Measurements from ENCODE around the gene CIAO2B.
"Not testable (repeated sequence)": the region's sequence is repeated elsewhere in the genome, so short reads cannot be mapped to it uniquely, and the experiment has no call there.

CIAO2B gene

DNA sequence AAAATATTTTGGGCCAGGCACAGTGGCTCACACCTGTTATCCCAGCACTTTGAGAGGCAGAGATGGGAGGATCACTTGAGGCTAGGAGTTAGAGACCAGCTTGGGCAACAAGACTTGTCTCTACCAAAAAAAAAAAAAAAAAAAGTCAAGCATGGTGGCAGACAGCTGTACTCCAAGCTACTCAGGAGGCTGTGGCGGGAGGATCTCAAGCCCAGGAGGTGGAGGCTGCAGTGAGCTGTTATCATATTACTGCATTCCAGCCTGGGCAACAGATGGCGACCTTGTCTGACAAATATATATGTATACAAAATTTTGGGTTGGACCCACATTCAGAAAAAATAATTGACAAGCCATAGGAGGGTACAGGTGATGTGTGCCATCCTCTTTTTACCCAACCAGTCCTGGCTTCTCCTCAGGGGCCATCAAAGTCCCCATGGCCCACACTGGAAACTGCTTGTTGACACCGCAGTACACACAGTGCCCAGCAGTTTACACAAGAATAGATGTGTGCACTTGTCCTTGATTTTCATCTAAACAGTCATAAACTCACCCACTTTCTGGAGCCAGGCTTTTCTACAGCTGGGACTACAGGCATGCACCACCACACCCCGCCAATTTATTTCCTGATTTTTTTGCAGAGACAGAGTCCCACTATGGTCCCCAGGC lies 2.8 kb upstream of the CIAO2B start:
- no peak for DNase-seq (ENCODE audit: low read depth in 2 of 2)

DNA sequence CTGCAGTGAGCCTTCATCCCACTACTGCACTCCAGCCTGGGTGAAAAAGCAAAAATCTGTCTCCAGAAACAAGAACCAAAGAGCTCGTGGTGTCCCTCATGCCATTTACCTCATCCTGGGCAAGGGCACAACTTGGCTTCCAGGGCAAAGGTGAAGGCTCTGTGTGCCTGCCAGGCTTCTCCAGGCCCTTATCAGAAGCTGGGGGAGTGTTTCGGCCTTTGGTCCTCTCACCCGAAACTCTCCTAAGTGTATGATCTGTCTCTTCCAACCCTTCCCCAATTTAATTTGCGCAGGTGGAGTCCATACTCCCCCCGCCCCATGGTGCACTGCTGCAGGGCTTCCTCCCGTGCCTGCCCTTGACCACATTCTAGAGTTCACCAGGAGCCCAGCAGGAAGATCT lies 2.3 kb upstream of the CIAO2B start:
- no peak for DNase-seq (ENCODE audit: low read depth in 2 of 2)

GRCh38 chr16:66935314-66936011 lies 1.3 kb upstream of the CIAO2B start, which contains the start of gene CES2:
CES2 (plus strand) TSS chr16:66935516; CDS start chr16:66935636, 120 bp downstream.
- DNase-seq (ENCODE audit: low read depth in 2 of 2) = no peak

DNA sequence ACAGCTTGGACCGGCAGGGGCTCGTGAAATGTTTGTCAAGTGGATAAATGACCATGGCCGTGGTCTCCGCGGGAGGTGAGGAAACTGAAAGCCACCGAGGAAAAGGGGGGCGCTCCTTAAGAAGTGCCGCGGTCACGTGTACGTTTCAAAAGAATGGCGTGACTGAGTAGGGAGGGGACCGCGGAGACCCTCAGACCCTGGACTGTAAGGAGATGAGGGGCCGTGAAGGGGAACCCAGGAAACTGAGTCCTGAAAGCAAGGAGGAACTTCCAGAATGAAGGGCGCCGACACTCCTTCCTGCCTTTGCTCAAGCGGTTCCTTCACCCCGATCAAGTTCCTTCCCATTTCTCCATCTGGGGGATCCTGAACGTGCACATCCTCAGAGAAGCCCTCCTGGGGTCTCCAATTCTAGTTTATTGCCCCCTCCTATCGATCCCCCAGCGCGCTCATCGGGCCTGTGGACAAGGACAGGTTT lies 674 bp upstream of the CIAO2B start:
- not testable (repeated sequence) for DNase-seq (ENCODE audit: low read depth in 2 of 2)

- no peak for DNase-seq (ENCODE audit: low read depth in 2 of 2)
These were observed 445 bp downstream of the CIAO2B start for GRCh38 chr16:66933776-66934137.

GRCh38 chr16:66932076-66932475 lies 2.1 kb downstream of the CIAO2B start:
- no peak for DNase-seq (ENCODE audit: low read depth in 2 of 2)

DNA sequence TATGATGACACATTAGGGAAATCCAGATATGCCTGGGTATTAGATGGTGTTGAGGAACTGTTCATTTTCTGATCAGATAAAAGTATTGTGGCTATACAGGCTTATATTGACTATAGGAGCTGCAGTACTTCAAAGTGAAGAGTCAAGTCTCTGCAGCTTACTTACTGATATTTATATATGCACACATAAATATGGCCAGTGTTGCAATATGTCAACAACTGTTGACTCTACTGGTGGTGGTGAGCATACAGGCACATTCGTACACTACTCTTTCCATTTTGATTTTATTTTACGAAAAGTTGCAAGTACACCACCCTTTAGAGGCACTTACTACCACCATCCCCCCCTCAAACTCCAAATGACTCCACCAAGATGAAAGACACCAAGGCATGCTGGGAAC lies 2.5 kb downstream of the CIAO2B start:
- DNase-seq (ENCODE audit: low read depth in 2 of 2) = no peak

GRCh38 chr16:66930189-66930588 lies 4.0 kb downstream of the CIAO2B start:
- no peak for DNase-seq (ENCODE audit: low read depth in 2 of 2)

- DNase-seq (ENCODE audit: low read depth in 2 of 2) = no peak
These were observed 5.4 kb downstream of the CIAO2B start for GRCh38 chr16:66928702-66929388.

DNA sequence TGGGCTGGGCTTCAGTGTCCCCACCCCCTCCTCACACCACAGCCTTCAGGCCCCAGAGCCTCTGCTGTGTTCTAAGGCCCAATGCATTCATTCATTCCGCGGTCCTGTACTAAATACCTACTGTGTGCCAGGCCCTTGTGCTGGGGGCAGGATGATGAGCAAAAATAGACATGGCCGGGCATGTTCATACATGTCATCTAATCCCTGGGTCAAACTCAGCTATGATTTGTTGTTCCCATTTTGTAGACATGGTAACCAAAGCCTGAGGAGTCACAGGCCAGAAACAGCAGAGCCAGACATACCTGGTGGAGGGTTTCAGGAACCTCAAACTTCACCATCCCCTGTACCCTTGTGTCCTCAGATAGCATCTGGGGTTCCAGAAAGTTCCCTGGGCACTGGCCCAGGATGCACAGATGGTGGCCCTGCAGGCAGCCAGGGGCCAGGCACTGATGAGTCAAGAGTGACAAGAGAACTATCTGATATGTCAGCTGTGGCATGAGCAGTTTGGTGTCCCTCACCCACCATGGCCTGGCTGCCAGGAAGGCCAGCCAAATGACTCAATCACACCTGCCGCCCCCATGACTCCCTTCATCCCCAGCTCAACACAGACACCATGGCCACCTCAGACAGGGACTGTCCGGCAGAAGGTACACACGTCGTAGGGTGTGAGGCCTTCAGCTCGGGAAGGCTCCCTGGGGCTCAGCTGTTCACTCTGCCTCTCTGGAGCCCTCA lies 6.1 kb downstream of the CIAO2B start:
- no peak for DNase-seq (ENCODE audit: low read depth in 2 of 2)

DNA sequence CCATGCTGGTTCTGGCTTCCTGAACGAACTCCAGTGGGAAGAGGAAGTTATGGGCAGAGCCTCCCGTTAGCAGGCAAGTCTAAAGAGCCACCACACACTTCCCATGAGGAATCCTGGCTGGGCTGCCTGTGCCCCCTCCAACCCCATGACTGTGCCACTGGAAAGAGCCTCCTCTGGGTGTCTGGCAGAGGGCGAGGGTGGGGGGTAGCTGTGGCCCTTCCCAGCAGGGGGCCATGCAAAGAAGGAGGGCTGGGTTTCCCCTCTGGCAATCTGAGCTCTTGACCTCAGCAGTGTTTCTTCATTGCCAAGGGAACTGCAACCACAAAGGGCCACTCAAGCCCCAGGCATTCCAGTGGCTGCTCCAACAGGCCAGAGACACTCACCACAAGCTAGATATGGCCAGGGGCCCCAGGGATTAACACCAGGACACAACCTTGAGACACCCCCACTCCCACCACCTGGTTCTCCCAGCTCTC lies 7.2 kb downstream of the CIAO2B start:
- DNase-seq (ENCODE audit: low read depth in 2 of 2) = peak in 1 of 2 experiments; percentile 8

DNA sequence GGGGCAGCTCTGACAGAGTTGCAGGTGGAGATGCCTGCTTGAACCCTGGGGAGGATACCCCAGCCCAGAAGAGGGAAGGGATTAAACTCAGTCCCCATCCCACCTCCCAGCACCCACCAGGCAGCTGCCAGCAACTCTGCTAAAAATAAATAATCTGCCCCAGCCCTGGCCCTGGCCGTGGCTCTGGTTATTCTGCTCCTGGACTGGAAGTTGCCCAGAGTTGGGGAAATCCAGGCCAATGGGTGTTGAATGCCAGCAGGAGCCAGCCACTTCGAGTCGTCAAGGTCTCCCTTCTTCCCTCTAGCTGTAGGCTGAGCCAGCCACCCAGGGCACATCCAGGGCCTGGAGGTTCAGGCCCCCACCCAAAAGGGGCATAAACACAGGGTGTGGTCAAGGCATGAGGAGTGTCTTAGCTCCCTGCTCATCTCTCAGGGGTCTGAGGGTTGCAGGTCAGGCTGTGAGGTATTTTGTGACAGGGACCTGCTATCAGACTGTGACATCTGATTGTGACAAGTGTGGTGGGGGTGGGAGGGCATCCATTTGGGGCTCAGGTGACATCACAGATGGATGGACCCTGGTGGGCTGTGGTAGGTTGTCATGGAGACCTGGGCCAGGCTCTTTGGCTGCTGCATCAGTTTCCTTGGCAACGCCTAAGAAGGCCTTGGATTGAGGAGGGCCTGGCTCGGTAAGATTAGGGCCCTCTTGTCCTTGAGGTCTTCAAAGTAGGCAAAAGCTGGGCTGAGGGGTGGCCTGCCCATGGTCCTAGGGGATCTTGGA lies 7.8 kb downstream of the CIAO2B start:
- DNase-seq (ENCODE audit: low read depth in 2 of 2) = no peak

DNA sequence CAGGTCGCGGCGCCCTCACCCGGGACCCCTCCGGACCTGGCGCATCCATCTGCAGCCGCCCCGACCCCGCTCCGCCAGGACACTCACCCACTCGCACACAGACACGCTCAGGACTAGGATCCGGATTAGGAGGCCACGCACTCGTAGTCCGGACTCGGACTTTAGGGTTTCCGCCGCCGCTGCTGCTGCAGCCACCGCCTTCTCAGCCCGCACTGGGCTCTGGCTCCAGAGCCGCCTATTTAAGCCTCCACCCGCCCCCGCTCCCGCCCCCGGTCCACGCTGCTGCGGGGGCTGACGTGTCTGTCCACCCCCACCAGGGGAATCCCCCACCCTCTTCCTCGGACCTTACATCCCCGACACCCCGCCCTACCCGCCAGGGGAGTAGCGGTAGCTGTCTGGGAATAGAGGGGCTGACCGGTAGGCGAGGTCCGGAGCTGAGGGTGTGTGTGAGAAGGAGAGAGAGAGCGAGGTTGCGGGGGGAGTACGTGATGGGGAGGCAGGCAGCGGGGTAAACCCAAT lies 8.8 kb downstream of the CIAO2B start, which contains the start of gene RRAD:
RRAD (minus strand) TSS at position 214 of the 519 bp plus-strand sequence. CDS start 356 bp downstream, outside the sequence.
- no peak for DNase-seq (ENCODE audit: low read depth in 2 of 2)

DNA sequence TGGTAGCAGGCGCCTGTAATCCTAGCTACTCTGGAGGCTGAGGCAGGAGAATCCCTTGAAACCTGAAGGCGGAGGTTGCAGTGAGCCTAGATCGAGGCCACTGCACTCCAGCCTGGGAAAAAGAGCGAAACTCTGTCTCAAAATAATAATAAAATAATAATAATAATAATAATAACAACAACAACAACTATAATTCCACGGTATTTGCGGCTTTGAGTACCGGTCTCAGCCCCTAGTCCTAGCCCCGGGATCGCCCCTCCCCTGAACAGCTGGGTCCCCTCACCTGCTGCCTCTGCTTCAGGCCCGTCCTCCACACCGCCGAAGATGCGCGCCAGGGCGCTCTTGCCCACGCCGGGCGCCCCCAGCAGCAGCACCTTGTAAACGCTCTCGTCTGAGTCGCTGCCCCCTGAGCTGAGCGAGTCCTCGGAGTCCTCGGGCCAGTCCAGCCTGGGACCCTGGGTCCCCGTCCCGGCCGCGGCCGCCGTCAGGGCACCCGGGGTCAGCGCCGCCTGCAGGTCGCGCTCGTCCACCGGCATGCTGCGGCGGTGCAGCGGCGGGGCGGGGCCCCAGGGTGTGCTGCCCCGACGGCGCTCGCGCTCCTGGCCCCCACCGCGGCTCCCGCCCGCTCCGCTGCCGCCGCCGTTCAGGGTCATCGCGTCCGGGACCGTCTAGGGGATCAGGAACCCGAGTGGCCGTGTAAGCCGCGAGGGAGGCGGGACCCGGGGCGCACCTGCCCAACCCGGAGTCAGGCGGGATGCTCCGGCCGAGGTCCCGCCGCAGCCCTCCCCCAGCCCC lies 9.5 kb downstream of the CIAO2B start:
- no peak for DNase-seq (ENCODE audit: low read depth in 2 of 2)

- DNase-seq (ENCODE audit: low read depth in 2 of 2) = no peak
These were observed 10.3 kb downstream of the CIAO2B start for GRCh38 chr16:66923866-66924265.

- no peak for DNase-seq (ENCODE audit: low read depth in 2 of 2)
These were observed 10.9 kb downstream of the CIAO2B start for GRCh38 chr16:66923247-66923731.

GRCh38 chr16:66921729-66922450 lies 12.3 kb downstream of the CIAO2B start:
- no peak for DNase-seq (ENCODE audit: low read depth in 2 of 2)

- DNase-seq (ENCODE audit: low read depth in 2 of 2) = no peak
These were observed 13.1 kb downstream of the CIAO2B start for GRCh38 chr16:66920924-66921680.

DNA sequence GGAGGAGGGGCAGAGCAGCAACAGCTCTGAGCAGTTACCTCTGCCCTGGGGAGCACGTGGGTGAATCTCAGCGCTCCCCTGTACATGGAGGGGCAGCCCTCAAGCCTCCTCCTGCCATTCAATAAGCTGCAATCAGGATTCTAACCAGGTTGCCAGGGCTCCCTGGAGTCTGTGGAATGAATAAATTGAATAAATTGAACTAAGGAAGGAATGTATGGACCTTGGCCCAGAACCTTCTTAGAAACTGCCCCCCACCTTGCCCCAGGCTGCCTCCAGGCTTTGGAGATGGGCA lies 14.0 kb downstream of the CIAO2B start:
- no peak for DNase-seq (ENCODE audit: low read depth in 2 of 2)

Data from fibroblast of skin of left biceps (primary cell).